AG10803 (cell line): ENCODE measurements around the gene HOOK2.
"Not testable (repeated sequence)": the region's sequence is repeated elsewhere in the genome, so short reads cannot be mapped to it uniquely, and the experiment has no call there.

Experiments
- DNase-seq: peaks from one replicate; pipeline ENCODE4 v3.0.0; 2010; ENCODE audit warnings: low read depth
- H3K4me3 ChIP-seq: 2 replicates; pipeline ENCODE4 v1.5.1; 2011; ENCODE audit warnings: mild to moderate bottlenecking, low read length, control low read depth
- CTCF ChIP-seq: conservative IDR thresholded peaks from 2 replicates; pipeline ENCODE4 v1.5.1; 2011; ENCODE audit warnings: mild to moderate bottlenecking, low read length, control low read depth, inconsistent platforms

HOOK2 gene

GRCh38 chr19:12774588-12775555 lies at the start of gene HOOK2:
Gene HOOK2 (minus strand): TSS chr19:12775552. CDS start chr19:12775449, 103 bp downstream.
- DNase-seq, result no peak

GRCh38 chr19:12821761-12822160 lies 46.4 kb upstream of the HOOK2 start:
- DNase-seq, result no peak
- no peak for TF ChIP-seq CTCF
- no peak overlapping the region for H3K4me3 ChIP-seq

More at GRCh38 chr19:12774588-12775555, at the start of gene HOOK2:
- H3K4me3 ChIP-seq, result peak within 1 kb of the TSS; percentile 81
- no peak for TF ChIP-seq CTCF

- DNase-seq, H3K4me3 ChIP-seq: not testable (repeated sequence)
These were observed 42.5 kb upstream of the HOOK2 start for GRCh38 chr19:12817810-12818209.

GRCh38 chr19:12817188-12817587 lies 41.8 kb upstream of the HOOK2 start:
- not testable (repeated sequence) for DNase-seq

GRCh38 chr19:12815088-12815487 lies 39.7 kb upstream of the HOOK2 start:
- no peak for DNase-seq
- TF ChIP-seq CTCF, result no peak

More at GRCh38 chr19:12817188-12817587, 41.8 kb upstream of the HOOK2 start:
- H3K4me3 ChIP-seq, result not testable (repeated sequence)

GRCh38 chr19:12806242-12807081 lies 31.1 kb upstream of the HOOK2 start, which contains the start of gene RNASEH2A:
Gene RNASEH2A (plus strand): TSS chr19:12806584. CDS start chr19:12806674, 90 bp downstream.
- H3K4me3 ChIP-seq, result peak within 1 kb of the TSS; percentile 79
- peak; percentile 88 for DNase-seq
- no peak for TF ChIP-seq CTCF

More at GRCh38 chr19:12815088-12815487, 39.7 kb upstream of the HOOK2 start:
- no peak overlapping the region for H3K4me3 ChIP-seq

GRCh38 chr19:12804051-12804450 lies 28.7 kb upstream of the HOOK2 start:
- H3K4me3 ChIP-seq, result no peak overlapping the region
- TF ChIP-seq CTCF, result no peak
- DNase-seq, result no peak
